Stimulated activated CD8-positive, alpha-beta memory T cell treated with anti-CD3 and anti-CD28 coated beads, Interleukin-15, amount 100 ng/mL, for 1 hour (primary cell): Measurements from ENCODE around the gene DDX3Y.
A peak's percentile ranks its signal among the peaks of the same experiment; 100 is the strongest.

Experiments used
- DNase-seq: peaks from one replicate; pipeline ENCODE4 v3.0.0-alpha.2; 2020; ENCODE audit warnings: low read depth

DDX3Y gene

DNA sequence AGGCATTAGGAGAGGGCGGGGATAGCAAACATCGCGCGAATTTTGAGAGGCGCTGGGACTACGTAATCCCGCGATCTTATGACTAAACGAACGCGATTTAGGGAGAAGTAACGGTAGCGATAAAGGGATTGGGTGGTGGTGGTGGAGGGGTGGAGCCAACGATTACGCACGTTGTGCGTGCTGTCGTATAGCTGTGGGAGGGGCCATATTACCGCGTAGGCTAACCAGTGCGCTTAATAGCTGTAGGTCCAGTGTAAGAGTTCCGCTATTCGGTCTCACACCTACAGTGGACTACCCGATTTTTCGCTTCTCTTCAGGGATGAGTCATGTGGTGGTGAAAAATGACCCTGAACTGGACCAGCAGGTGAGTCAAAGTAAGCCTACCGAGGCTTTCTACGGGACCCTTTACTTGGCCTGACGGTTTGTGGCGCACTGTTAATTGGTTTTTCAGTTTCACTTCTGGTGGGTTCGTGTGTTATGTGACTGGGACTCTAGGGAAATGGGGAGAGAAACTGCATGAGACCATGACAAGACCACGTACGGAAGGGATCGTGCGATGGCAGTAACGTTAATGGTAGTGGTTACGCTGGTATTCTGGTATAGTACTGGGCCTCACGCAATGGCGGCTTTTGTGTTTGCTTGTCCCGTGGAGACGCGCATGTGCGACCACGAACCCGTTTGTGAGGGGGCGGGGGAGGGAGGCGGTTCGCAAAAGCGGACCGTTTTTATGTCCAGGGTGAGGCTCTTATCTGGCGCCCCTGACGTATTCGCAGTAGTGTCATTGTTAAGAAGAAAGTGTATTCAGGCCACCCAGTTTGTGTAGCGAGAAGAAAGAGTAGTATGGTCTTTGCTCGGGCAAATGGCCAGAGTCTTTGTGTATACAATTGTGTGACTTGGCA lies at the start of gene DDX3Y:
Gene DDX3Y (plus strand): TSS at position 251 of the 899 bp plus-strand sequence. CDS start 69 bp downstream, at position 320.
- peak; percentile 64 for DNase-seq

DNA sequence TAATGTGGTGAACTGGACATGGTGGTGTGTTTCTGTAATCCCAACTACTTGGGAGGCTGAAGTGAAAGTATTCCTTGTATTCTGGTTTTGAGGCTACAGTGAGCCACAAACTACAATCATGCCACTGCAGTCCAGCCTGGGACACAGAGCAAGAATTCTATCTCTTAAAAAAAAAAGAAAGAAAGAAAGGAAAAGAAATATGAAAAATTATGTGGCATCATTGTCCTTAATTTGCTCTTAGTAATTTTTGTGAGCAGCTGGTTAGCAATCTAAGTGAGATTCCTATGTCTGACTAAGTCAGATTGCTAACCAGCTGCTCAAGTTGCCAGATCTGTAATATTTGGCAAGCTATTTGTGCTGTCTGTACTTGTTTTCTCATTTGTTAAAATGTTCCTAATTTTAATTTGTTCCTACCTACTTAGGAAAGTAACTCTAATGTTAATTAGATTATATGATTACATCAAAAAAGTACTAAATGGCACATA lies 48.8 kb upstream of the DDX3Y start:
- no peak for DNase-seq

DNA sequence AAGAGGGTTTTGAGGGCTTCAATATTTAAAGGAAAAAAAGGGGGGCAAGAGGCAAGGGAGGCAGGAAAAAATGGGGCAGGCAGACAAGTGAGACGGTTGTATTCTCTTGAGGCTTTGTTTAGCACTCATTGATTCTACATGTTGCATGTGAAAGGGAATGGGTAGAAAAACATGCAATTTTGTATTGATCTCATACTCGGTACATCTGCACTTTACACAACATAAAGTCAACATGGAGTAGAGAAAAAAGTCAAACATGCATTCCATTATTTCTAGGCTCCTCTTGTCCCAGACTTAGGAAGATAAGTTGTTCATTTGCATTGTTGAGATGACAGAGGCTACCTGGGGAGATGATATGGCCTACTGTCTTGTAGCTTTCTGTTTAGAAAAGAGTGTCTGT lies 36.7 kb upstream of the DDX3Y start:
- no peak for DNase-seq

DNA sequence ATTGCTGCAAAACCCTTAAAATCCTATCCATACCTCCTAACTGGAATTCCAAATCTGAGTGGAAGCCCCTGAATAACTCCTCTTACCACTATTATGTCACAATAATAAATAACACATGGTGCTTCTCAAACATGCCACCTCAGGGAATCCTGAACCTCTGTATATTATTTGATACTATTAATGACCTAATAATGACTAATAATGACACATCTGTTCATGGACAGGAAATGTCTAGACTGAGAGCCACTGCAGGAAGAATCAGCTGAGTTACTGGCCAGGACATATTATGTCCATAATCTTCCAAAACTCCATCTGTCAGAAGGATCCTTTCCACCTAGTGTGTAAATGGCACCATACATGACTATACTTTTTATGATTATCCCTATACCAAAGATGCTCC lies 7.7 kb upstream of the DDX3Y start:
- DNase-seq, result no peak

DNA sequence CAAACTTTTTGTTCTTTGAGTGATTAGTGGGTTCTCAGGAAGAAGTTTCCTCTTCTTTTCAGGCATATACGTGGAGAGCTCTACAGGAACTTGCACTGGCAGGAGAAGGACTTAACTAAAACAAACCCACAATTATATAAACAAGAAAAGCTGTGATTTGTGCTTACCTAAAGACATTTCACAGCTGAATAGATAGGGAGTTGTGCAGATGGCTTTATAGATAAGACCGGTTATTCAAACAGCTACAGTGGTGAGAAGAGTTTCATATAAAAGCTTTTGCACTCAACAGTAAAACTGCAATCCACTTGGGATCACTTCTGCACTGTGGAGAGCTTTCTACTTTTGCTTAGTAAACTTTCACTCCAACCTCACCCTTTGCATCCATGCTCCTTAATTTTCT lies 6.1 kb upstream of the DDX3Y start:
- DNase-seq, result no peak

DNA sequence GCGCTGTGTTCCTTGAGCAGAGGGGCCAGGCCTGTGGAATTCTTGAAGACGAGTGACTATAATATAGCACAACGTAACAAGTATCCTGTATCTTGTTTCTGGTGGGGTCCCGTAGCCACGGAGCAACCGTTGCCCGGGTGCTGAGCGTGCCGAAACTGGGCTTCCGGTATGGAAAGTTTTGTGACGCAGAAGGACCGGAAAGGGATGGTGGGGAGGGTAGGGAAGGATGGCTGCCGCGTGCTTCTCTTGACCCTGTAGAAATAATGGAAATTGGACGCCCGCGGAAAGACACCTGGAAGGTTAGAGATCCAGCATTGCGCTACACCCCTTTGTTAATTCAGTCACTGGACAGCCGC lies 827 bp downstream of the DDX3Y start:
- peak; percentile 53 for DNase-seq

DNA sequence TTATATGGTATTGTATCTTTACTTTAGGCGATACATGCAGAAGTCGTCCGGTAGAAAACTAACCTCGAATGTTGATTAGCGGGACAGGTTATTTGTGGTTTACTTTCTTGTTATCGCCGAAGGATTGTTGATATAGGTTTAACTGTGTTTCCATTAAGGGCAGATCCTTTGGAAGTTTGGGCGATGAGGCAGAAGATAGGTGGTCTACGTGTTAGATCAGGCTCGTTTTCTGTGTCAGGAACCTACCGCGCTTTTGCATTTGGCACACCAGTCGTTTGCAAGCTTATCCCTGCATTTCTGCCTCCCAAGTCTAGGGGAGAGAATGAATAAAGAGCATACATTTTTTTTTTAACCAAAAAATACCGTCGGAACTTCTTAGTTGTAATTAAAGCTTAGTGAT lies 1.2 kb downstream of the DDX3Y start:
- no peak for DNase-seq

DNA sequence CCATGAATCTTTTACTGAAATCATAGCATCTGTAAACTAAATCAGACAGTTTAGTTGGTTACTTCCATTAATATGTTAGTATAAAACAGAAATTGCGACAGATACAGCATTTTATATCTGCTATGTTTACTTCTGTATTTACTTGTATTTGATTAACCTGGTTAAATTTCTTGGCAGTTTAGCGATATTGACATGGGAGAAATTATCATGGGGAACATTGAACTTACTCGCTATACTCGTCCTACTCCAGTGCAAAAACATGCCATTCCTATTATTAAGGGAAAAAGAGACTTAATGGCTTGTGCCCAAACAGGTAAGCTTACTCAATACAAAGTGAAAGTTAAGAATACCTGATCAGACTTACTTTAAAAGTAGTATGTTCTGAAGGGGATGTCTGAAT lies 8.9 kb downstream of the DDX3Y start:
- no peak for DNase-seq

DNA sequence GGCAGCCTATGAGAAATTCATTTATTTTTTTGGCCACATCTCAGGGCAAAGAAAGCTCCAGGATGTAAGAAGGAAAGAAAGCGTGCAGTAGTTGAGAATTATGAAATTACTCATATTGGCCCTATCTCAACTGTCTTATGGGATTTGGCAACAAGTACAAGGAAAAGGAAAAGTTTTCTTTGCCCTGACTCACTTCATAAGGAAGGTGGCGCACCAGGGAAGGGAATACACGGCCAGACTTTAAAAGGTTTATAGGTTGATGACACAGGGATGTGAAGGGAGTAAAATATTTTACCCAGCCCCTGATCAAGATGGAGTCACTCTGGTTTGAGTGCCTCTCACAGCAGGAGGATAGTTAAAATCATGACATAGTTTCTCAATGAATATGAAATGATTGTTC lies 23.4 kb downstream of the DDX3Y start:
- no peak for DNase-seq

DNA sequence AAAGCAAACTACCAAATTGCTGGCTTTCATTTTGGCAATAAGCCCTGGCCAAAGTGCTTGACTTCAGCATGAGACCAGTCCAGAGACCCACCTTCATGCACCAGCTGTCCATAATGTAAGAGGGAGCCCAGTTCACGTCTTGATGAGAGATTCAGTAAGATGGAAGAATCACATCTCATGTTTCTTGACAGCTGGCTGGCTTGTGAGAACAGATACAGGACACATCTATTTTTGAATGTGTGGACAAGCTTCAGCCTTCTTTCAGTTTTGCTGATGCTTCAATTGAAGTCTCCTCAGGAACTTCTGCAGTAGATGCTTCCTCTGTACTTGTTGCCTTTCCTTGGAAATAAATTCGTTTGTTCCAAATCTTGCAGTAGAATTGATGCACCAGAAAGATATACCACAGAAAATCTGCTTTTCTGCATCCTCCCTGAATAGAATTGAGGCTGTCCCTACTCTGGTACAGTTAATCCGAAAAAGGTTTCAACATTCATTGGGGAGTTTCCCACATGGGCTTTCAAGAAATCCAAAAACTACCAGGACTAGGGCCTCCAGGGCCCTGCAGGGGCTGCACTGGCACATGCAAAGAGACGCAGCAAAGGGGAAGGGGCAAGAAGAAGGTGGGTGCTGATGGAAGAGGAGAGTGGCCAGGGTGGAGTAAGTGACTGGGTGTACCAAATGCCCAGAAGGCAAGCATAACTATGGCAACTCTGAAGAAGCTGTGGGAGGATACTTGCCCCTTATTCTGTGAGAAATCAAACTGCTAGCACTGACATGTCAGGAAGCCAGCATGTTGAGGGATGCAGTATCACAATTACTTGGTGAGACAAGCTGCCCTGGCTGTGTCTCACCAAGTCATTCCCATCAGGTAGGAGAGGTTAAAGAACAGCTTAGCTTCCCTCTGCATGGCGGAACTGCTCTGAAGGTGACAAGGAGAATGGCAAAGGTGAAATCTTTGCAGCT lies 37.3 kb downstream of the DDX3Y start:
- DNase-seq, result no peak
